HepG2 (cell line): ENCODE measurements around the gene SYT8. TPM values are rescaled to one million over a fixed set of nuclear protein-coding genes. Genes with fewer than 3 reads are reported as not detected.
A peak's percentile ranks its signal among the peaks of the same experiment; 100 is the strongest.

Source experiments
- DRAP1 ChIP-seq: IDR thresholded peaks from 2 replicates; pipeline ENCODE4 v1.6.1; 2016; ENCODE audit warnings: missing genetic modification reagents, missing compliant biosample characterization
- MBNL3 ChIP-seq: fragments of 250-450 bp; sonication (Bioruptor Pico); conservative IDR thresholded peaks from 2 replicates; pipeline ENCODE4 v1.8.0; 2022; ENCODE audit warnings: mild to moderate bottlenecking, inconsistent platforms
- MLXIP ChIP-seq: sonication (generic); formaldehyde crosslinking; IDR thresholded peaks from 2 replicates; pipeline ENCODE4 v1.9.0; 2021; ENCODE audit warnings: missing genetic modification reagents, borderline replicate concordance
- MXD3 ChIP-seq: IDR thresholded peaks from 2 replicates; pipeline ENCODE4 v1.6.1; 2016; ENCODE audit warnings: mild to moderate bottlenecking, missing biosample characterization, missing genetic modification reagents
- MYC ChIP-seq: sonication (generic); formaldehyde crosslinking; IDR thresholded peaks from 2 replicates; pipeline ENCODE4 v1.9.0; 2021; ENCODE audit warnings: missing genetic modification reagents, borderline replicate concordance
- SPEN ChIP-seq: sonication (generic); formaldehyde crosslinking; IDR thresholded peaks from 2 replicates; pipeline ENCODE4 v1.5.1; 2020; ENCODE audit warnings: low read depth, mild to moderate bottlenecking, missing genetic modification reagents
- TBP ChIP-seq: sonication (generic); formaldehyde crosslinking; IDR thresholded peaks from 2 replicates; pipeline ENCODE4 v1.5.0; 2020; ENCODE audit warnings: missing genetic modification reagents
- TCF7 ChIP-seq: sonication (generic); IDR thresholded peaks from 2 replicates; pipeline ENCODE4 v1.6.1; 2016; ENCODE audit warnings: antibody characterized with exemption, low read depth
- TRAFD1 ChIP-seq: sonication (generic); formaldehyde crosslinking; IDR thresholded peaks from 2 replicates; pipeline ENCODE4 v1.5.1; 2020; ENCODE audit warnings: missing genetic modification reagents, mild to moderate bottlenecking, borderline replicate concordance
- ZBTB38 ChIP-seq: sonication (generic); formaldehyde crosslinking; IDR thresholded peaks from 2 replicates; pipeline ENCODE4 v1.5.1; 2020; ENCODE audit warnings: mild to moderate bottlenecking, missing genetic modification reagents
- ZBTB46 ChIP-seq: sonication (generic); formaldehyde crosslinking; IDR thresholded peaks from 2 replicates; pipeline ENCODE4 v1.4.0; 2020; ENCODE audit warnings: mild to moderate bottlenecking, missing genetic modification reagents, borderline replicate concordance
- ZNF30 ChIP-seq: sonication (generic); formaldehyde crosslinking; IDR thresholded peaks from 2 replicates; pipeline ENCODE4 v1.5.0; 2020; ENCODE audit warnings: mild to moderate bottlenecking, missing genetic modification reagents
- ZNF512B ChIP-seq: sonication (generic); formaldehyde crosslinking; IDR thresholded peaks from 2 replicates; pipeline ENCODE4 v1.5.1; 2020; ENCODE audit warnings: missing genetic modification reagents, mild to moderate bottlenecking, borderline replicate concordance
- ZNF605 ChIP-seq: sonication (generic); formaldehyde crosslinking; IDR thresholded peaks from 2 replicates; pipeline ENCODE4 v1.8.0; 2022; ENCODE audit warnings: mild to moderate bottlenecking, missing genetic modification reagents
- ZNF713 ChIP-seq: sonication (generic); formaldehyde crosslinking; IDR thresholded peaks from 2 replicates; pipeline ENCODE4 v1.4.0; 2020; ENCODE audit warnings: mild to moderate bottlenecking, missing genetic modification reagents
- polyA plus RNA-seq, 8 experiments: library from polyadenylated mRNA; depleted of rRNA in 3 of 8; stranded (reverse) in 7 of 8; unstranded in 1 of 8; fragments of >200 nt; fragmentation: Illumina TruSeq in 4 of 8; extraction: Trizol in 4 of 8; gene quantifications; 2 replicates each; pipeline versions ENCODE4 v1.2.1 to v1.2.3, GENCODE V29; 2011 to 2016; ENCODE audit warnings: low read depth in 4 of 8, missing spikeins in 1 of 8, mixed read lengths in 1 of 8; ENCODE audit not compliant: insufficient read depth in 1 of 8
- total RNA-seq, 5 experiments: library from RNA; depleted of rRNA; stranded (reverse); fragments of >200 nt; fragmentation: Illumina TruSeq; extraction: Trizol; gene quantifications; 2 replicates each; pipeline ENCODE4 v1.2.3, GENCODE V29; 2016; ENCODE audit warnings: low read depth in 1 of 5

The SYT8 gene
- total and polyA plus RNA-seq, 2 of the 13 experiments (the other 11 are each of a cell fraction or from before 2014, with no cell fraction given): 0.60 to 2.3 TPM

- TF ChIP-seq TRAFD1 (CRISPR knock-in tag) (0 out of 2 replicates have a peak, but pooled peaks have one; percentile 2), SPEN (peak; percentile 77), ZBTB46 (no peak), ZNF605 (CRISPR knock-in tag) (peak; percentile 97), MLXIP (CRISPR knock-in tag) (peak; percentile 49), DRAP1 (CRISPR knock-in tag) (peak; percentile 97), ZNF713 (CRISPR knock-in tag) (no peak), TCF7 (no peak), MYC (CRISPR knock-in tag) (peak; percentile 92), ZNF512B (no peak), ZBTB38 (CRISPR knock-in tag) (peak; percentile 94), TBP (CRISPR knock-in tag) (no peak), ZNF30 (CRISPR knock-in tag) (no peak), MXD3 (CRISPR knock-in tag) (peak; percentile 75; the same call in 1 of the 2 replicates), MBNL3 (CRISPR knock-in tag) (no peak)
Observed at GRCh38 chr11:1830322-1831223, 4.2 kb upstream of the SYT8 start (continued).
